ENCODE measurements around the gene AKR1C4.
"Not testable (repeated sequence)": the region's sequence is repeated elsewhere in the genome, so short reads cannot be mapped to it uniquely, and the experiment has no call there.

The AKR1C4 gene

GRCh38 chr10:5198386-5198785 lies 1.7 kb downstream of the AKR1C4 start:
- Histone ChIP-seq H3K27me3 (ENCODE audit: control insufficient read depth in 2 of 2, insufficient read depth in 2 of 2, low read length in 2 of 2) (no peaks in the 10 kb centered on the region), H3K4me3 (ENCODE audit: low read length in 2 of 2) (no peak overlapping the region), H3K36me3 (ENCODE audit: control insufficient read depth in 2 of 2, insufficient read depth in 2 of 2, low read length in 2 of 2) (no peaks in the 10 kb centered on the region), H3K9me3 (ENCODE audit: control insufficient read depth in 2 of 2, low read length in 2 of 2) (no peaks in the 10 kb centered on the region), H3K4me1 (ENCODE audit: control insufficient read depth in 2 of 2, insufficient read depth in 2 of 2, low read length in 2 of 2) (no peaks in the 10 kb centered on the region), H3K27ac (ENCODE audit: low read depth in 2 of 2, low read length in 2 of 2) (no peak overlapping the region), H3K9ac (ENCODE audit: low read depth in 1 of 2, low read length in 2 of 2) (no peak overlapping the region)

GRCh38 chr10:5199398-5199797 lies 2.8 kb downstream of the AKR1C4 start:
- no peaks in the 10 kb centered on the region for H3K36me3 ChIP-seq (ENCODE audit: control insufficient read depth in 2 of 2, insufficient read depth in 2 of 2, low read length in 2 of 2)
- H3K9ac ChIP-seq (ENCODE audit: low read depth in 1 of 2, low read length in 2 of 2): no peak overlapping the region
- H3K27me3 ChIP-seq (ENCODE audit: control insufficient read depth in 2 of 2, insufficient read depth in 2 of 2, low read length in 2 of 2): no peaks in the 10 kb centered on the region
- H3K4me1 ChIP-seq (ENCODE audit: control insufficient read depth in 2 of 2, insufficient read depth in 2 of 2, low read length in 2 of 2): no peaks in the 10 kb centered on the region
- H3K4me3 ChIP-seq (ENCODE audit: low read length in 2 of 2): no peak overlapping the region
- no peaks in the 10 kb centered on the region for H3K9me3 ChIP-seq (ENCODE audit: control insufficient read depth in 2 of 2, low read length in 2 of 2)
- H3K27ac ChIP-seq (ENCODE audit: low read depth in 2 of 2, low read length in 2 of 2): no peak overlapping the region

GRCh38 chr10:5206799-5207198 lies 10.2 kb downstream of the AKR1C4 start:
- Histone ChIP-seq H3K4me1 (ENCODE audit: control insufficient read depth in 2 of 2, insufficient read depth in 2 of 2, low read length in 2 of 2) (no peaks in the 10 kb centered on the region), H3K9ac (ENCODE audit: low read depth in 1 of 2, low read length in 2 of 2) (no peak overlapping the region), H3K27me3 (ENCODE audit: control insufficient read depth in 2 of 2, insufficient read depth in 2 of 2, low read length in 2 of 2) (no peaks in the 10 kb centered on the region), H3K4me3 (ENCODE audit: low read length in 2 of 2) (no peak overlapping the region), H3K27ac (ENCODE audit: low read depth in 2 of 2, low read length in 2 of 2) (no peak overlapping the region), H3K36me3 (ENCODE audit: control insufficient read depth in 2 of 2, insufficient read depth in 2 of 2, low read length in 2 of 2) (no peaks in the 10 kb centered on the region), H3K9me3 (ENCODE audit: control insufficient read depth in 2 of 2, low read length in 2 of 2) (no peaks in the 10 kb centered on the region)

GRCh38 chr10:5209776-5210175 lies 13.1 kb downstream of the AKR1C4 start:
- not testable (repeated sequence) for H3K9me3 ChIP-seq (ENCODE audit: control insufficient read depth in 2 of 2, low read length in 2 of 2); H3K4me3 ChIP-seq (ENCODE audit: low read length in 2 of 2); H3K9ac ChIP-seq (ENCODE audit: low read depth in 1 of 2, low read length in 2 of 2); H3K4me1 ChIP-seq (ENCODE audit: control insufficient read depth in 2 of 2, insufficient read depth in 2 of 2, low read length in 2 of 2); H3K36me3 ChIP-seq (ENCODE audit: control insufficient read depth in 2 of 2, insufficient read depth in 2 of 2, low read length in 2 of 2); H3K27ac ChIP-seq (ENCODE audit: low read depth in 2 of 2, low read length in 2 of 2); H3K27me3 ChIP-seq (ENCODE audit: control insufficient read depth in 2 of 2, insufficient read depth in 2 of 2, low read length in 2 of 2)

- H3K27me3 ChIP-seq (ENCODE audit: control insufficient read depth in 2 of 2, insufficient read depth in 2 of 2, low read length in 2 of 2); H3K9me3 ChIP-seq (ENCODE audit: control insufficient read depth in 2 of 2, low read length in 2 of 2); H3K4me3 ChIP-seq (ENCODE audit: low read length in 2 of 2); H3K4me1 ChIP-seq (ENCODE audit: control insufficient read depth in 2 of 2, insufficient read depth in 2 of 2, low read length in 2 of 2); H3K27ac ChIP-seq (ENCODE audit: low read depth in 2 of 2, low read length in 2 of 2); H3K9ac ChIP-seq (ENCODE audit: low read depth in 1 of 2, low read length in 2 of 2); H3K36me3 ChIP-seq (ENCODE audit: control insufficient read depth in 2 of 2, insufficient read depth in 2 of 2, low read length in 2 of 2): not testable (repeated sequence)
Measured at GRCh38 chr10:5210261-5210660, 13.6 kb downstream of the AKR1C4 start.

GRCh38 chr10:5211696-5212536 lies 15.3 kb downstream of the AKR1C4 start:
- H3K4me3 ChIP-seq (ENCODE audit: low read length in 2 of 2): no peak overlapping the region
- no peaks in the 10 kb centered on the region for H3K27me3 ChIP-seq (ENCODE audit: control insufficient read depth in 2 of 2, insufficient read depth in 2 of 2, low read length in 2 of 2)
- H3K4me1 ChIP-seq (ENCODE audit: control insufficient read depth in 2 of 2, insufficient read depth in 2 of 2, low read length in 2 of 2): no peaks in the 10 kb centered on the region
- H3K9ac ChIP-seq (ENCODE audit: low read depth in 1 of 2, low read length in 2 of 2): no peak overlapping the region
- H3K27ac ChIP-seq (ENCODE audit: low read depth in 2 of 2, low read length in 2 of 2): no peak overlapping the region
- no peaks in the 10 kb centered on the region for H3K9me3 ChIP-seq (ENCODE audit: control insufficient read depth in 2 of 2, low read length in 2 of 2)
- no peaks in the 10 kb centered on the region for H3K36me3 ChIP-seq (ENCODE audit: control insufficient read depth in 2 of 2, insufficient read depth in 2 of 2, low read length in 2 of 2)

- H3K9me3 ChIP-seq (ENCODE audit: control insufficient read depth in 2 of 2, low read length in 2 of 2): no peaks in the 10 kb centered on the region
- H3K27me3 ChIP-seq (ENCODE audit: control insufficient read depth in 2 of 2, insufficient read depth in 2 of 2, low read length in 2 of 2): no peaks in the 10 kb centered on the region
- no peak overlapping the region for H3K4me3 ChIP-seq (ENCODE audit: low read length in 2 of 2)
- no peak overlapping the region for H3K9ac ChIP-seq (ENCODE audit: low read depth in 1 of 2, low read length in 2 of 2)
- H3K27ac ChIP-seq (ENCODE audit: low read depth in 2 of 2, low read length in 2 of 2): no peak overlapping the region
- H3K4me1 ChIP-seq (ENCODE audit: control insufficient read depth in 2 of 2, insufficient read depth in 2 of 2, low read length in 2 of 2): no peaks in the 10 kb centered on the region
- no peaks in the 10 kb centered on the region for H3K36me3 ChIP-seq (ENCODE audit: control insufficient read depth in 2 of 2, insufficient read depth in 2 of 2, low read length in 2 of 2)
Measured at GRCh38 chr10:5216801-5217200, 20.2 kb downstream of the AKR1C4 start.

GRCh38 chr10:5219262-5219661 lies 22.6 kb downstream of the AKR1C4 start:
- H3K27me3 ChIP-seq (ENCODE audit: control insufficient read depth in 2 of 2, insufficient read depth in 2 of 2, low read length in 2 of 2): no peaks in the 10 kb centered on the region
- no peaks in the 10 kb centered on the region for H3K9me3 ChIP-seq (ENCODE audit: control insufficient read depth in 2 of 2, low read length in 2 of 2)
- H3K9ac ChIP-seq (ENCODE audit: low read depth in 1 of 2, low read length in 2 of 2): no peak overlapping the region
- no peak overlapping the region for H3K4me3 ChIP-seq (ENCODE audit: low read length in 2 of 2)
- H3K27ac ChIP-seq (ENCODE audit: low read depth in 2 of 2, low read length in 2 of 2): no peak overlapping the region
- H3K4me1 ChIP-seq (ENCODE audit: control insufficient read depth in 2 of 2, insufficient read depth in 2 of 2, low read length in 2 of 2): no peaks in the 10 kb centered on the region
- H3K36me3 ChIP-seq (ENCODE audit: control insufficient read depth in 2 of 2, insufficient read depth in 2 of 2, low read length in 2 of 2): no peaks in the 10 kb centered on the region

- H3K36me3 ChIP-seq (ENCODE audit: control insufficient read depth in 2 of 2, insufficient read depth in 2 of 2, low read length in 2 of 2); H3K4me1 ChIP-seq (ENCODE audit: control insufficient read depth in 2 of 2, insufficient read depth in 2 of 2, low read length in 2 of 2); H3K9me3 ChIP-seq (ENCODE audit: control insufficient read depth in 2 of 2, low read length in 2 of 2); H3K27ac ChIP-seq (ENCODE audit: low read depth in 2 of 2, low read length in 2 of 2); H3K4me3 ChIP-seq (ENCODE audit: low read length in 2 of 2); H3K27me3 ChIP-seq (ENCODE audit: control insufficient read depth in 2 of 2, insufficient read depth in 2 of 2, low read length in 2 of 2); H3K9ac ChIP-seq (ENCODE audit: low read depth in 1 of 2, low read length in 2 of 2): not testable (repeated sequence)
Measured at GRCh38 chr10:5222942-5223341, 26.3 kb downstream of the AKR1C4 start.

- no peaks in the 10 kb centered on the region for H3K9me3 ChIP-seq (ENCODE audit: control insufficient read depth in 2 of 2, low read length in 2 of 2)
- no peak overlapping the region for H3K27ac ChIP-seq (ENCODE audit: low read depth in 2 of 2, low read length in 2 of 2)
- no peak overlapping the region for H3K9ac ChIP-seq (ENCODE audit: low read depth in 1 of 2, low read length in 2 of 2)
- H3K4me3 ChIP-seq (ENCODE audit: low read length in 2 of 2): no peak overlapping the region
- H3K36me3 ChIP-seq (ENCODE audit: control insufficient read depth in 2 of 2, insufficient read depth in 2 of 2, low read length in 2 of 2): no peaks in the 10 kb centered on the region
- no peaks in the 10 kb centered on the region for H3K27me3 ChIP-seq (ENCODE audit: control insufficient read depth in 2 of 2, insufficient read depth in 2 of 2, low read length in 2 of 2)
- no peaks in the 10 kb centered on the region for H3K4me1 ChIP-seq (ENCODE audit: control insufficient read depth in 2 of 2, insufficient read depth in 2 of 2, low read length in 2 of 2)
Measured at GRCh38 chr10:5229019-5229418, 32.4 kb downstream of the AKR1C4 start.

All from mucosa of rectum (tissue), 2 donors.